Gastrocnemius medialis (tissue), 4 donors: ENCODE results near the gene ENOX1. TPM values are rescaled to one million over a fixed set of nuclear protein-coding genes. Genes with fewer than 3 reads are reported as not detected.

Experiments used
- ATAC-seq, 2 donors: fragments of 150-250 bp; one replicate each; pipeline ENCODE4 v1.9.1; 2016
- DNase-seq, 2 donors: peaks; one replicate each; pipeline ENCODE4 v3.0.0-alpha.2; 2019
- H3K27ac ChIP-seq, 4 donors: fragments of 200-600 bp; sonication (generic); 1 replicate in 1 of 4; 2 replicates in 3 of 4; pipeline ENCODE4 v1.5.1; 2016 to 2018; ENCODE audit warnings: mild to moderate bottlenecking in 2 of 4, moderate library complexity in 1 of 4
- H3K27me3 ChIP-seq, 3 donors: fragments of 200-600 bp; sonication (generic) in 2 of 3; 1 replicate in 1 of 3; 2 replicates in 2 of 3; pipeline versions ENCODE4 v1.5.1 to v1.6.0; 2016 to 2019; ENCODE audit warnings: mild to moderate bottlenecking in 1 of 3, moderate library complexity in 1 of 3
- H3K36me3 ChIP-seq, 2 donors: fragments of 200-600 bp; sonication (generic) in 1 of 2; one replicate each; pipeline ENCODE4 v1.5.1; 2017 to 2018
- H3K4me1 ChIP-seq, 2 donors: fragments of 200-600 bp; sonication (generic) in 1 of 2; one replicate each; pipeline ENCODE4 v1.5.1; 2016 to 2017; ENCODE audit warnings: mild to moderate bottlenecking in 2 of 2
- H3K4me3 ChIP-seq, 4 donors: fragments of 200-600 bp; sonication (generic) in 3 of 4; 1 replicate in 1 of 4; 2 replicates in 3 of 4; pipeline ENCODE4 v1.5.1; 2016 to 2019; ENCODE audit warnings: mild to moderate bottlenecking in 2 of 4
- H3K9me3 ChIP-seq, 3 donors: fragments of 200-600 bp; sonication (generic) in 2 of 3; 1 replicate in 1 of 3; 2 replicates in 2 of 3; pipeline ENCODE4 v1.5.1; 2016 to 2019
- POLR2A ChIP-seq, 2 donors: fragments of 450-650 bp; IDR thresholded peaks; one replicate each; pipeline ENCODE4 v1.6.1; 2017; ENCODE audit warnings: antibody characterized with exemption in 2 of 2, mild to moderate bottlenecking in 2 of 2, moderate library complexity in 2 of 2
- in situ Hi-C, 4 donors: fragments of 200-750 bp; cut with MboI; loops; one replicate each; pipeline versions ENCODE4 v1.15.0 to v1.8.0; 2017; ENCODE audit warnings: low sequenced_read_pairs in 4 of 4
- intact Hi-C: fragments of 100-400 bp; cut with DNase I; formaldehyde crosslinking; loops from one replicate; pipeline ENCODE4 v1.15.1; 2023; ENCODE audit warnings: low total_unique reads
- total RNA-seq, 4 donors: library from RNA; depleted of rRNA; stranded (reverse); fragments of >200 nt; gene quantifications; one replicate each; pipeline versions ENCODE4 v1.1.0 to v1.2.3, GENCODE V29; 2016
- TF ChIP-seq, protein P1 (sequence below), 5 experiments: fragments of 450-650 bp in 3 of 5; fragments of 200-600 bp in 2 of 5; sonication (generic) in 2 of 5; IDR thresholded peaks in 4 of 5; conservative IDR thresholded peaks in 1 of 5; 1 replicate in 4 of 5; 2 replicates in 1 of 5; pipeline ENCODE4 v1.5.1; 2016 to 2019; ENCODE audit warnings: antibody characterized with exemption in 5 of 5, mild to moderate bottlenecking in 3 of 5, moderate library complexity in 3 of 5

The ENOX1 gene
- total RNA-seq, 4 donors from 2014 or later, result 0.46 to 3.5 (median 1.8) TPM

DNA sequence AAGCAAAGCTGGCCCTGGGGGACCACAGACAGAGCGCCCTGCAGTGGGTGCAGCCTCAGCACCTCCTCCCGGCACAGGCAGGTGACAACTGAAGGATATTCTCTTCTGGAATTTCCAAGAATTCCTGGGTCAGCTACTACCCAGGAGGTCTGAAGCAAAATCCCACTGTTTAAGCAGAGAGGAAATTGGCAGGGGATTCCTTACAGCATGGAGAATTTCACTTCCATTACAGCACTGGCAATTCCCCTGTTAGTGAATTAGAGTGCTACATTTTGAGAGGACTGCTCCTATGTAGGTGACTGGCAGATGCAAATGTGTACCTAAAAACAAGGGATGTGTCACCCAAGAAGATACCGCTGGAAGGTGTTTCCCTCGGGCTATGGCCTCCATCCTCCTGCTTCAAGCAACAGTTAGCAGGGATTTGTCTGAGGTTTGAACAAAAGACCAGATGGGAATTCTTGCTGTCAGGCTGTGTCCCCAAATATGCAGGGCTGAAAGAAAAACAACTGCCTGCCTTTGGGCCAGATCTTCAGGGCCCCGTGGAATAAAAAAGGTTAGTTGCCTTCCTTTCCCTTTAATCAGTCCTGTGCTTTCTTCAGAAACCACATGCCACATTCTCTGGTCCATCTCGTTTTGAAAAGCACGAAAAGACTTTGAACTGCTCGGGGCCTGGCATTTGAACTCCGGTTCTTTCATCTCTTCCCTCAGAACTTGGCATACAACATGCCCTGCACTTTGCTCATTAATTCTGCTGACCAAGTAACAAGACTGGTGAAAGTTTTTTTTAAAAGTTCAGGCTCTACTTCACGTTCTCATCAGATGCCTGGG is 466.9 kb downstream of the ENOX1 start:
- TF ChIP-seq, protein P1, sequence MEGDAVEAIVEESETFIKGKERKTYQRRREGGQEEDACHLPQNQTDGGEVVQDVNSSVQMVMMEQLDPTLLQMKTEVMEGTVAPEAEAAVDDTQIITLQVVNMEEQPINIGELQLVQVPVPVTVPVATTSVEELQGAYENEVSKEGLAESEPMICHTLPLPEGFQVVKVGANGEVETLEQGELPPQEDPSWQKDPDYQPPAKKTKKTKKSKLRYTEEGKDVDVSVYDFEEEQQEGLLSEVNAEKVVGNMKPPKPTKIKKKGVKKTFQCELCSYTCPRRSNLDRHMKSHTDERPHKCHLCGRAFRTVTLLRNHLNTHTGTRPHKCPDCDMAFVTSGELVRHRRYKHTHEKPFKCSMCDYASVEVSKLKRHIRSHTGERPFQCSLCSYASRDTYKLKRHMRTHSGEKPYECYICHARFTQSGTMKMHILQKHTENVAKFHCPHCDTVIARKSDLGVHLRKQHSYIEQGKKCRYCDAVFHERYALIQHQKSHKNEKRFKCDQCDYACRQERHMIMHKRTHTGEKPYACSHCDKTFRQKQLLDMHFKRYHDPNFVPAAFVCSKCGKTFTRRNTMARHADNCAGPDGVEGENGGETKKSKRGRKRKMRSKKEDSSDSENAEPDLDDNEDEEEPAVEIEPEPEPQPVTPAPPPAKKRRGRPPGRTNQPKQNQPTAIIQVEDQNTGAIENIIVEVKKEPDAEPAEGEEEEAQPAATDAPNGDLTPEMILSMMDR (IDR thresholded peaks at IDR 0.05 in 4 of 5, conservative IDR thresholded peaks at IDR 0.05 in 1 of 5), result no peak
- no peak for TF ChIP-seq POLR2A (IDR thresholded peaks at IDR 0.05)
- Histone ChIP-seq H3K4me1 (peaks cover 9% of the 10 kb centered on the region in 2 donors), H3K27me3 (no peaks in the 10 kb centered on the region), H3K36me3 (no peaks in the 10 kb centered on the region), H3K27ac (no peak overlapping the region), H3K4me3 (no peak overlapping the region), H3K9me3 (no peaks in the 10 kb centered on the region)
- no peak for DNase-seq
- no peak for ATAC-seq
- intact Hi-C loops, result no loop called here
- in situ Hi-C loops, result loop anchor here in 1 of 4 donors (25.0 kb wide), 1 partner anchor 467 kb away; the partner anchor contains the start of gene ENOX1

DNA sequence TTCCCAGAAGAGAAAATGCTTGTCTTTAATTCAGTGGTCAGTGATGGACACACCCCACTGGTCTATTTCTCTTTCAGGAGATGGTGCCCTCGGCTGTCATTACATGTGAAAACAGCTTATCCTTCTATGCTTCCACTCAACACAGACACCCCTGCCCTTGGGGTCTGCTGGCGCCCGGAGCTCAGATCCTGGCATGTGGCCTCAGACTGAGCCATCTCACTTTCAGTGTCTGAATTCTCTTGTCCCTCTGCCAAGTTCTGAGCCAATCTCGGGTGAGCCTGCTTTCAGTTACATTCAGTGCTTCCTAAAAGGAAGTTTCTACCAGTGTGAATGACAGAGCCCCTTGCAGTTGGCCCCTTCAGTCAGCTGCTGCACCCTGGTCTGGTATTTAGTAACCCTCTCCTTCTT is 469.8 kb downstream of the ENOX1 start:
- intact Hi-C loops, result no loop called here
- in situ Hi-C loops, result loop anchor here in 1 of 4 donors (25.0 kb wide), 1 partner anchor 470 kb away; the partner anchor contains the start of gene ENOX1

DNA sequence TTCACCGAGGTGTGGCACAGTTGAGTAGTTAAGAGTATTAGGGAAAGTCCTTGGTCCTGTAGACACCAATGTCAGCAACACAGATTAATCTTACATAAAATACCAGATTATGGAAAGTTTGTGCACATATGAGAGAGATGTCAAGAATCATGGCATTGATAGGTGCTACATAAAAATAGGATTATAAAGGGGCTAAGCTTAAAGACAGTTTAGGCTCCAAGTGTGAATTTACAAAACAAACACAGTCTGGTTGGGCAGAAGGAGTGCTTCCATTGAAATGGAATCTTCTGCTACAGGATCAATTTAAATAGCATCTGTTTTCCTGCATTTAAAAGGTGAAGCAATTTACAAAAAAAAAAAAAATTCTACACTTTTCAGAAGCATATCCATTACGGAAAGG is 470.5 kb downstream of the ENOX1 start:
- no peak overlapping the region for H3K4me3 ChIP-seq
- DNase-seq (no peak), ATAC-seq (no peak)
- in situ Hi-C loops, result loop anchor here in 1 of 4 donors (25.0 kb wide), 1 partner anchor 471 kb away; the partner anchor contains the start of gene ENOX1
- H3K27ac ChIP-seq, result no peak overlapping the region
- peaks cover 9% of the 10 kb centered on the region in 2 donors for H3K4me1 ChIP-seq
- TF ChIP-seq POLR2A (IDR thresholded peaks at IDR 0.05), result no peak
- H3K9me3 ChIP-seq, result no peaks in the 10 kb centered on the region
- H3K36me3 ChIP-seq, result no peaks in the 10 kb centered on the region
- intact Hi-C loops, result no loop called here
- H3K27me3 ChIP-seq, result no peaks in the 10 kb centered on the region

More for the DNA sequence above, 469.8 kb downstream of the ENOX1 start:
- H3K27me3 ChIP-seq, result no peaks in the 10 kb centered on the region
- DNase-seq (peak; percentile 14 to 63), ATAC-seq (peak; percentile 72 to 94)
- peak overlapping the region; percentile 32 to 58 (median 56) for H3K27ac ChIP-seq
- H3K36me3 ChIP-seq, result no peaks in the 10 kb centered on the region
- no peaks in the 10 kb centered on the region for H3K9me3 ChIP-seq
- TF ChIP-seq POLR2A (IDR thresholded peaks at IDR 0.05), result no peak
- TF ChIP-seq, protein P1 (IDR thresholded peaks at IDR 0.05 in 4 of 5, conservative IDR thresholded peaks at IDR 0.05 in 1 of 5), result no peak
- H3K4me3 ChIP-seq, result peak overlapping the region in 2 of 4 donors; percentile 14 to 29
- peaks cover 9% of the 10 kb centered on the region in 2 donors for H3K4me1 ChIP-seq

DNA sequence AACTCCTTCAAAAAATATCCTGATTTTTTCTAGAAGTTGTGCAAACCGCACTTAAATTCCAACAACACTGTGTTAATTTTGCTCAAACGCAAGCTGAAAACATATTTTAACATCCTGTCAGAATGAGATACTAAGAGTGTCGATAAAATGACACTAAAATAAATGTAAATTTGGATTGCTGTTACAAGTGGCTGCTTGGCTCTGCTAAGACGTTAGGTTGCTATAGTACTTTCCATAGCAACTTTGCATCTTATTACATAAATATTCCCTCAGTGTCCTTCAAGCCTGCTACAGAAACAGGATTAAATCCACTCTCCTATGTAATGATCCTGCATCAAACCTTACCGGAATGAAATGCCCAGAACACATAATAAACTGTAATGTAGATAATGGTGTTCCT is 471.2 kb downstream of the ENOX1 start:
- Histone ChIP-seq H3K27ac (no peak overlapping the region), H3K4me3 (no peak overlapping the region), H3K9me3 (no peaks in the 10 kb centered on the region), H3K36me3 (no peaks in the 10 kb centered on the region), H3K27me3 (no peaks in the 10 kb centered on the region), H3K4me1 (peaks cover 9% of the 10 kb centered on the region in 2 donors)
- DNase-seq (no peak), ATAC-seq (no peak)
- in situ Hi-C loops, result loop anchor here in 1 of 4 donors (25.0 kb wide), 1 partner anchor 472 kb away; the partner anchor contains the start of gene ENOX1
- TF ChIP-seq, protein P1 (IDR thresholded peaks at IDR 0.05 in 4 of 5, conservative IDR thresholded peaks at IDR 0.05 in 1 of 5), result no peak
- TF ChIP-seq POLR2A (IDR thresholded peaks at IDR 0.05), result no peak
- intact Hi-C loops, result no loop called here

DNA sequence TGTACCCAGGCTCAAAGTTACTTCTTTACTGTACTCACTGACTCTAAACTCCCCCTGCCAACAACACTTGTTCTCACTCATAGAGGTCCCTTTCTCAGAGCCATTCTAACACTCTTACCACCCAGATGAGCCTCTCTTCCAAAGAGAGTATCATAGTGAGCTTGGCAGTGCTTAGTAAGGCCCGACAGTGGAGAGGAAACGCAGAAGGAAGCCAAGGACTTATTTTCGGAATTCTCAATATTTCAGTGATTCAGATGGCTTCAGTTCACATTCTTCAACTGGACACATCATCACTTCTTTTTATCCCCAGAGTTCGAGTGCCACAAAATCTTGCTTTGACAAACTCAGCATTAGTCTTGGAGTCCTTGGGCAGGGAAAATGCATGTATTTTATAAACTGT is 477.5 kb downstream of the ENOX1 start:
- Histone ChIP-seq H3K36me3 (no peaks in the 10 kb centered on the region), H3K4me3 (no peak overlapping the region), H3K27me3 (no peaks in the 10 kb centered on the region), H3K27ac (no peak overlapping the region), H3K4me1 (peaks cover 4 to 9% of the 10 kb centered on the region in 2 donors), H3K9me3 (no peaks in the 10 kb centered on the region)
- no peak for DNase-seq
- ATAC-seq, result no peak
- intact Hi-C loops, result loop anchor here (10.0 kb wide), 2 partner anchors 125 to 565 kb away; partner anchors contain the start of genes CCDC122 and LACC1
- TF ChIP-seq, protein P1 (IDR thresholded peaks at IDR 0.05 in 4 of 5, conservative IDR thresholded peaks at IDR 0.05 in 1 of 5), result no peak
- no peak for TF ChIP-seq POLR2A (IDR thresholded peaks at IDR 0.05)
- in situ Hi-C loops, result loop anchor here in 3 of 4 donors (10.0 to 25.0 kb wide), 2 partner anchors 478 to 495 kb away; partner anchors contain the start of gene ENOX1 (in 1 of the 3)
